Measurements from ENCODE around the gene AHI1. TPM values are rescaled to one million over a fixed set of nuclear protein-coding genes. Genes with fewer than 3 reads are reported as not detected.

Gene AHI1
- total RNA-seq, 1 experiment from 2014 or later: 26.5 TPM

DNA sequence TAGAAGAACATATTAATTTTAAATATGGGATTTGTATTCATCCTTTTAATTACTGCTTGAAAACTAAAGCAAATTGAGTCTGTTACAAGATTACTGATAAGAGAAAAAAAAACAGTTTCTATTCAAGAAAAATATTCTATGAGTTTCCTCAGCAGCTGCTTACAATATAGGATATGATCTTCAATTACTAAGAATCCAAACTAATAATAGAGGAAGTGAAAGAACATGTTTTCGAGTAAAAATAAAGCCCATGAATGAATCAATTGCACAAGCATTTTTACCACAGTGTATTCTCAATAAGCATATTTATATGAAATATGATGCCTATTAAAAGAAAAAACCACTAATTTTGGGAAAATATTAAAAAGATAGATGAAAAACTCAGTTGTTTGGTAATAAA, 63.4 kb downstream of the AHI1 start:
- no peak overlapping the region for H3K4me3 Mint-ChIP-seq (ENCODE audit: unreplicated experiment)
- intact Hi-C loops (cut with micrococcal nuclease): no loop called here
- H3K36me3 Mint-ChIP-seq (ENCODE audit: insufficient read depth, unreplicated experiment): peaks cover 4% of the 10 kb centered on the region
- H3K27ac Mint-ChIP-seq (ENCODE audit: low read depth, unreplicated experiment): no peak overlapping the region
- TF ChIP-seq, protein P1, sequence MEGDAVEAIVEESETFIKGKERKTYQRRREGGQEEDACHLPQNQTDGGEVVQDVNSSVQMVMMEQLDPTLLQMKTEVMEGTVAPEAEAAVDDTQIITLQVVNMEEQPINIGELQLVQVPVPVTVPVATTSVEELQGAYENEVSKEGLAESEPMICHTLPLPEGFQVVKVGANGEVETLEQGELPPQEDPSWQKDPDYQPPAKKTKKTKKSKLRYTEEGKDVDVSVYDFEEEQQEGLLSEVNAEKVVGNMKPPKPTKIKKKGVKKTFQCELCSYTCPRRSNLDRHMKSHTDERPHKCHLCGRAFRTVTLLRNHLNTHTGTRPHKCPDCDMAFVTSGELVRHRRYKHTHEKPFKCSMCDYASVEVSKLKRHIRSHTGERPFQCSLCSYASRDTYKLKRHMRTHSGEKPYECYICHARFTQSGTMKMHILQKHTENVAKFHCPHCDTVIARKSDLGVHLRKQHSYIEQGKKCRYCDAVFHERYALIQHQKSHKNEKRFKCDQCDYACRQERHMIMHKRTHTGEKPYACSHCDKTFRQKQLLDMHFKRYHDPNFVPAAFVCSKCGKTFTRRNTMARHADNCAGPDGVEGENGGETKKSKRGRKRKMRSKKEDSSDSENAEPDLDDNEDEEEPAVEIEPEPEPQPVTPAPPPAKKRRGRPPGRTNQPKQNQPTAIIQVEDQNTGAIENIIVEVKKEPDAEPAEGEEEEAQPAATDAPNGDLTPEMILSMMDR (IDR thresholded peaks at IDR 0.05; ENCODE audit: unreplicated experiment): no peak
- H3K4me1 Mint-ChIP-seq (ENCODE audit: insufficient read depth, unreplicated experiment): no peaks in the 10 kb centered on the region
- BruUV-seq (replicated peaks): no TSS peak
- H3K9me3 Mint-ChIP-seq (ENCODE audit: unreplicated experiment): no peaks in the 10 kb centered on the region
- ChIA-PET POLR2A (no interaction called here), CTCF (interaction anchor here (0.7 to 1.2 kb wide), 2 partner anchors 22 to 290 kb away, joined by 6 read pairs; no protein-coding TSS in a partner anchor)
- no peaks in the 10 kb centered on the region for H3K27me3 Mint-ChIP-seq (ENCODE audit: insufficient read depth, unreplicated experiment)
- DNase-seq (ENCODE audit: unreplicated experiment): no peak

DNA sequence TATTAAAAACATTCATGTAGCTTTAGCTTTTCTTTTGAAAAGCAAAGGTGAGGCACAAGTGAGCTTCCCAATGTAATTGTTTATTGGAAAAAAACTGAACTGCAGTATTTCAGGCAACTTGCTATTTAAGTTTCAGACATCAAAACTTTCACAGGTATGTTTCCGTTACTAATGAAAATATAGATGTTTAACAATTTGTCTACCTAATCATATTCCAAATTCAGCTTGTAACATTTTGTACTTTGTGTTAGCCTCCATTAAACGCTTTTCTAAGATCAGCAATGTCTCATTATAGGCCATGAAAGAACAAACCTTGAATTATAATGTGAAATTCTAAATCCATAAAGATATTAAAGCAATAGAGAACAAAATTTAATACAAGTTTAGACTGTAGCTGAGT, 69.5 kb downstream of the AHI1 start:
- POLR2A ChIA-PET: no interaction called here
- DNase-seq (ENCODE audit: unreplicated experiment): no peak
- no TSS peak for BruUV-seq (replicated peaks)

DNA sequence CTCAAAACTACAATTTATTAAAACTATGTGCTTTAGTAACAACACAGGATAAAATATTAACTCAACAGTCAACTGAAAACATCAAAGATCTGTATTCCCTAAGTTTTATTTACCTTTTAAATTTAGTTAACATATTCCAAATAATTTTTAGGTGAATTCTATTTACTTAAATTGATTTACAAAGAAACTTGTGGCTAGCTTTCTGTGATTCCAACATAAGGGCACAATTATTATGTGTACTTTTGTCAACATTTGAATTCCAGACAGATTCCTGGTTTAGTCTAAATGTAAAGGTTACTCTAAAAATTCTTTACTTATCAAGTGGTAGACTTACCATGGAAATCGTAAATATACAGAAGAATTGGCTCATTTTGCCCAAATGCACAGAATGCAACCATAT, 70.7 kb downstream of the AHI1 start:
- TF ChIP-seq, protein P1 (IDR thresholded peaks at IDR 0.05; ENCODE audit: unreplicated experiment): no peak
- ChIA-PET POLR2A (interaction anchor here (0.7 kb wide), 1 partner anchor 278 kb away, joined by 3 read pairs; no protein-coding TSS in a partner anchor), CTCF (interaction anchor here (1.2 kb wide), 1 partner anchor 282 kb away, joined by 5 read pairs; no protein-coding TSS in a partner anchor)
- no peaks in the 10 kb centered on the region for H3K4me1 Mint-ChIP-seq (ENCODE audit: insufficient read depth, unreplicated experiment)
- peaks cover 8% of the 10 kb centered on the region for H3K36me3 Mint-ChIP-seq (ENCODE audit: insufficient read depth, unreplicated experiment)
- no TSS peak for BruUV-seq (replicated peaks)
- no peaks in the 10 kb centered on the region for H3K9me3 Mint-ChIP-seq (ENCODE audit: unreplicated experiment)
- no peak for DNase-seq (ENCODE audit: unreplicated experiment)
- H3K27ac Mint-ChIP-seq (ENCODE audit: low read depth, unreplicated experiment): no peak overlapping the region
- no peaks in the 10 kb centered on the region for H3K27me3 Mint-ChIP-seq (ENCODE audit: insufficient read depth, unreplicated experiment)
- no peak overlapping the region for H3K4me3 Mint-ChIP-seq (ENCODE audit: unreplicated experiment)
- intact Hi-C loops (cut with micrococcal nuclease): no loop called here

More for the DNA sequence above, 69.5 kb downstream of the AHI1 start:
- Mint-ChIP-seq H3K4me1 (ENCODE audit: insufficient read depth, unreplicated experiment) (no peaks in the 10 kb centered on the region), H3K4me3 (ENCODE audit: unreplicated experiment) (no peak overlapping the region), H3K9me3 (ENCODE audit: unreplicated experiment) (no peaks in the 10 kb centered on the region), H3K27me3 (ENCODE audit: insufficient read depth, unreplicated experiment) (no peaks in the 10 kb centered on the region), H3K27ac (ENCODE audit: low read depth, unreplicated experiment) (no peak overlapping the region), H3K36me3 (ENCODE audit: insufficient read depth, unreplicated experiment) (peaks cover 8% of the 10 kb centered on the region)
- TF ChIP-seq, protein P1 (IDR thresholded peaks at IDR 0.05; ENCODE audit: unreplicated experiment): no peak
- intact Hi-C loops (cut with micrococcal nuclease): no loop called here
- CTCF ChIA-PET: interaction anchor here (1.2 to 1.5 kb wide), 2 partner anchors 284 to 285 kb away, joined by 3 to 5 read pairs; no protein-coding TSS in a partner anchor

DNA sequence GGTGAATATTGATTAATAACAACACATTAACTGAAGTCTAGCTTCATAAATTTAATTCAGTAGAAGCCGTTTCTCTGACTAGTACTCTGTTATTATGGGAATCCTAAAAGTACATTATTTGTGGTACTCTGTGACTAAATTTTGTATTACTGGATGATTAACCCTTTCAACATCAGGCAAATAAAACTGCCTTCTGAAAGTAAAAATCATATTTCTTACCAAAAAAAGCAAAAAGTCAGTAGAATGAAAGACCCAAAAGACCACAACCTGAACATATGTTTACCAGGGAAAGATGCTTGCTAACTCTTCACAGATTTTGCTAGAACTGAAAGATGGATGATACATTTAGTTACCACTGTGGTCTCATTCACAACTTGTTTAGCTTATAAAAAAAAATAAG, 73.2 kb downstream of the AHI1 start:
- H3K9me3 Mint-ChIP-seq (ENCODE audit: unreplicated experiment): no peaks in the 10 kb centered on the region
- DNase-seq (ENCODE audit: unreplicated experiment): no peak
- CTCF ChIA-PET: interaction anchor here (0.6 to 6.1 kb wide), 19 partner anchors 8 to 1838 kb away, joined by 3 to 80 read pairs (median 4); no protein-coding TSS in a partner anchor
- no peaks in the 10 kb centered on the region for H3K27me3 Mint-ChIP-seq (ENCODE audit: insufficient read depth, unreplicated experiment)
- POLR2A ChIA-PET: interaction anchor here (0.7 kb wide), 1 partner anchor 277 kb away, joined by 3 read pairs; no protein-coding TSS in a partner anchor
- H3K4me1 Mint-ChIP-seq (ENCODE audit: insufficient read depth, unreplicated experiment): no peaks in the 10 kb centered on the region
- no peak overlapping the region for H3K27ac Mint-ChIP-seq (ENCODE audit: low read depth, unreplicated experiment)
- intact Hi-C loops (cut with micrococcal nuclease): no loop called here
- H3K36me3 Mint-ChIP-seq (ENCODE audit: insufficient read depth, unreplicated experiment): peaks cover 7% of the 10 kb centered on the region
- H3K4me3 Mint-ChIP-seq (ENCODE audit: unreplicated experiment): no peak overlapping the region
- no TSS peak for BruUV-seq (replicated peaks)
- TF ChIP-seq, protein P1 (IDR thresholded peaks at IDR 0.05; ENCODE audit: unreplicated experiment): no peak
